DMS53 (cell line): ENCODE measurements around the gene BCAM.
"Not testable (repeated sequence)": the region's sequence is repeated elsewhere in the genome, so short reads cannot be mapped to it uniquely, and the experiment has no call there.

ENCODE experiments used
- DNase-seq: peaks from one replicate; lab custom pipeline; 2025; lab: John Stamatoyannopoulos, UW

The BCAM gene

DNA sequence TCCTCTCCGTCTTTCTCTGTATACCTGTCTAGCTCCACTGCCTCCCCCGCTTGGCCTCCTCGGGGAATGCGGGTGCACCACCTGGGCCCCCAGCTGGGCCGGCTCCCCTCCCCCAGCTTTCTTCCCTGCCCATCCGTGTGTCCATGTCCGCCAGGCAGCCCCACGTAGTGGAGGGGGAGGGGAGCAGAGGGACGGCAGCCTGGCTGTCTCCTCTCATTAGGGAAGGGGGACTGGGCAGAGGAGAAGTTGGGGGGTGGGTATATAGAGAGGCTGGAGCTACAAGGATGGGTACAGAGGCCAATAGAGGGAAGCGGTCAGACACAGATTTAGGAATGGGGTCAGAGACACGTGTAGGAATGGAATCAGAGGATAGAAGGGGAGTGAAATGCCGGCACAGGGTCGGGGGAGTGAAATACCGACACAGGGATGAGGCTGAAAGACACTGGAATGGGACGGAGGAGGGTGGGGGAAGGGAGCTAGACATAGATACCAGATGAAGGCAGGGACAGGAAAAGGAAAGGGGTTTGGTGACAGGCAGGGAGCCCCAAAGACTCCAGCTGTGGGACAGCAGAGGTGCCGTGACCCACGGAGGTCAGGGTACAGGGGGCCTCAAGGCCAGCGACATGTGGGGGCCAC is 40.0 kb downstream of the BCAM start:
- DNase-seq = no peak

DNA sequence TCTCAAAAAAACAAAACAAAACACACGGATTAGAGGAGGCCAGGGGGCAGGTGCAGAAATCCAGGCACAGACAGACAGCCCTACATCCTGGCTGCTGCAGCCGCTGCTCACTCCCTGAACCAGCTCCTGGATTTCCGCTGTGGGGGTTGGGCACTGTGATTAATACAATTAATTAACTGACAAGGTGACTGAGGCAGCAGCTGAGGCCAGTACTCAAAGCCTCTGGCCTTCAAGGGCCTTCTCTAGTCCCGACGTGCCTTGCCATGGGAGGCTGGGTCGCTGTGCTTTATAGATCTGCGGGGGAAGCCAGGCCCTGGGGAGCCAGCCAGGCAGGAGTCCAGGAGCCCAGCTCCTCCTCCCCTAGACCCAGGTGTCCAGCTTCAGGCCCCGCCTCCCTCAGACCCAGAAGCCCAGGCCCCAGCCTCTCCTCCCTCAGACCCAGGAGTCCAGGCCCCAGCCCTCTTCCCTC is 41.8 kb downstream of the BCAM start:
- DNase-seq = no peak

DNA sequence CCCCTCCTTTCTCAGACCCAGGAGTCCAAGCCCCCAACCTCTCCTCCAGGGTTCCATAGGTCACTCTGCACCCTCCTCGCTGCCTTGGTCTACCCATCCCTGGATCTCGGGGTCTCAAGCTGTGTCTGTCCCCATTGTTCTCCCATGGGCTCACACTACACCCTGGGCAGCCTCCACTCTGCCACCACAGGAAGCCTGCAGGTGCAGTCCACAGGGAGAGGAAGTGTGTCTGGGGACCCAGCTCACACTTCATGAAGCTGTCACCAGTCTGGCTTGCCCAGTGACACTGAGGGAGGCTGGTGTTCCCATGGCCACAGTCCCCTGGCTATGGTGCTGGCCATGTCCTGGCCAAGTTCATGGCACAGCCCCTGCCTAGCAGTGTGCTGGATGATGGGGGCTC is 42.5 kb downstream of the BCAM start:
- no peak for DNase-seq

DNA sequence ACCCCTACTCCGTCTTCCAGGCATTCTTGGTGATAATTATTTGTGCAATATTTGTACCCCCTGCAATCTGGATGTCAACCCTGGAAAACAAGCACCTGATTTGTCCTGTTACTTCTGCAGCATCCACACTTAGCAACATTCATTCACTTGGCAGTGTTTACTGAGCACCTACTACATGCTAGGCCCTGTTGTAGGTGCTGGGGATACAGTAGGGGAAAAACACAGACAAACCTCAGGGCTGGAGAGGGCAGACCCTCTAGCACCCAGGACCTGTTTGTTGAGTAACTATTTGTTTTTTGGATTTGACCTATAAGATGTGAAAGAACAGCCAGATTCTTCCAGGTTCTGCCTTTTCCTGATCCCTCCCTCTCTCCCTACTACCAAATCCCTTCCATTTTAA is 46.7 kb downstream of the BCAM start:
- no peak for DNase-seq

DNA sequence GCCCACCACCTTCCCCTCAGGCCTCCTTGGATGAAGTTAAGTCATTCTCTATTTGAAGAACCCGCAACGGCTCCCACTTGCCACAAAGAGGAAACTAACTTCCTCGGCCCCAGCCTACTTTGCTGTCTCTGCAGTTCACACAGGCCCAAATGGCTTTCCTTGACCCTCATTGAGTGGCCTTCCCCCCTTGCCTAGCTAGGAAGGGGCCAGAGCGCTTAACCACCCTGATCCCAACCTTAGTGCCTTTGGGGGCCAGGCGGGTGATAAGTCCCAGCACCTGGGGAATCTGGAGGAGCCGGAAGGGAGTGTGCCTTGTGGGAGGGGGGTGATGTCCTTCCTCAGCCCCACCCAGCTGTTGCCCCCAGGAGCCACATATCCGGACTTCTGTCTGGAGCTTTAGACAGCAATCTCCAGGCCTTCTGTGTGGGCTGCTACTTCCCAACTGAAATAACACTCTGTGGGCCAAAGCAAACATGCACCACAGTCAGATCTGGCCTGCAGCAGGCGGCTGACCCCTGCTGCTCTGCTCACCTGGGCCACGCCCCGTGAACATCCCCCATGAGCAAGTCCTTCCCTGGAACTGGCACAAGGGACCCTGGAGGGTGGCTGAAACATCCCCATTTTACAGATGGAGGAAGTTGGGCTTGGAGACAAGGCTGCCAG is 47.6 kb downstream of the BCAM start:
- no peak for DNase-seq

DNA sequence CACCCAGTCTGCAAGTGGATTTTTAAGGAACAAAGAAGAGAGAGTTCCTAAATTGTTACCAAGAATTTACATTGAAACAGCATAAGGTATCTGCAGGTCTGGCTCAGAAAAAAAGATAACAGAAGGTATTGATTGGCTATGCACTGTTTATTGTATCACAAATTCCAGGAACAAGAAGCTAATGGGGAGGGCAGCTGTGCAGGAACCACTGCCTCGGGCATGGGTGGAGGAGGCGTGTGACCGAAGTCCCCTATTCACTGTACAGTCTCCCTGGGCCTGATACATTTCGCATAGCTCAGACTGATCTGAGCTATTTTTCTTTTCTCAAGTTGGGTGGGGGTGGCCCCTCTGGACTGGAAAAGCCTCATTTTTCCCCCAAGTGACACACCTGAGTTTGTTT is 48.9 kb downstream of the BCAM start:
- no peak for DNase-seq

DNA sequence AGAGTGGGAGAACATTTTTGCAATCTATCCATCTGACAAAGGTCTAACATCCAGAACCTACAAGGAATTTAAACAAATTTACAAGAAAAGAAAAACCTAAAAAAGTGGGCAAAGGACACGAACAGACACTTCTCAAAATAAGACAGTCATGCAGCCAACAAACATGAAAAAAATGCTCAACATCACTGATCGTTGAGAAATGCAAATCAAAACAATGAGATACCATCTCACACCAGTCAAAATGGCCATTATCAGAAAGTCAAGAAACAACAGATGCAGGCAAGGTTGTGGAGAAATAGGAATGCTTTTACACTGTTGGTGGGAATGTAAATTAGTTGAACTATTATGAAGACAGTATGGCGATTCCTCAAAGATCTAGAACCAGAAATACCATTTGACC is 52.7 kb downstream of the BCAM start:
- not testable (repeated sequence) for DNase-seq

DNA sequence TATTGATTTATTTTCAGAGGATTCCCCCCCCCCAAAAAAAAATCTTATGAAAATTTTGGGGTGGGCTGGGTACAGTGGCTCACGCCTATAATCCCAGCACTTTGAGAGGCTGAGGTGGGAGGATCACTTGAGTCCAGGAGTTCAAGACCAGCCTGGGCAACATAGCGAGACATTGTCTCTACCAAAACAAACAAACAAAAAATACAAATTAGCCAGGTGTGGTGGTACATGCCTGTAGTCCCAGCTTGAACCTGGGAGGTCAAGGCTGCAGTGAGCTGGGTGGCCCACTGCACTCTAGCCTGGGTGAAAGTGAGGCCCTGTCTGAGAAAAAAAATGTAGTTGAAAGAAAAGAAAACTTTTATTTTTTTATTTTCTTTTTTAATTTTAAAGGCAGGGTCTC is 55.1 kb downstream of the BCAM start:
- no peak for DNase-seq

DNA sequence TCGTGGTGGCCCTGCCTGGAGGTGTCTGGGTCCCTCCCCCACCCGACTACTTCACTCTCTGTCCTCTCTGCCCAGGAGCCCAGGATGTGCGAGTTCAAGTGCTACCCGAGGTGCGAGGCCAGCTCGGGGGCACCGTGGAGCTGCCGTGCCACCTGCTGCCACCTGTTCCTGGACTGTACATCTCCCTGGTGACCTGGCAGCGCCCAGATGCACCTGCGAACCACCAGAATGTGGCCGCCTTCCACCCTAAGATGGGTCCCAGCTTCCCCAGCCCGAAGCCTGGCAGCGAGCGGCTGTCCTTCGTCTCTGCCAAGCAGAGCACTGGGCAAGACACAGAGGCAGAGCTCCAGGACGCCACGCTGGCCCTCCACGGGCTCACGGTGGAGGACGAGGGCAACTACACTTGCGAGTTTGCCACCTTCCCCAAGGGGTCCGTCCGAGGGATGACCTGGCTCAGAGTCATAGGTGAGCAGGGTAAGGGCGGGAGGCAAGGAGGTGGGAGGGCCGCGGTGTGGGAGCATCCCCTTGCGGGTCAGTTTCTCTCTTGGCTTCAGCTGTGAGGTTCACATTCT is 56.4 kb downstream of the BCAM start:
- no peak for DNase-seq

DNA sequence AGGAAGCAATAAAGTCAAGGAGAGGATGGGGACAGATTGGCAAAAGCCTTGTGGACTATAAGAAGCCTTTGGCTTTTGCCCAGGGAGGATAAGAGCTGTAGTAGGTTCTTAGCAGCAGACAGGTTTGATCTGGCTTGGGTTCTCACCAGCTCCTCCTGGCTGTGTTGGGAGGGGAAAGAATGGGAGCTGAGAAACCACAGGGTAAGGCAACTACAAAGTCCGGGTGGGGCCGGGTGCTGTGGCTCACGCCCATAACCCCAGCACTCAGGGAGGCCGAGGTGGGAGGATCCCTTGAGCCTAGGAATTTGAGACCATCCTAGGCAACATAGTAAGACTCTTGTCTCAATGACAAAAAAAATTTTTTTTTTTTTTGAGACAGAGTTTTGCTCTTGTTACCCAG is 57.8 kb downstream of the BCAM start:
- no peak for DNase-seq

DNA sequence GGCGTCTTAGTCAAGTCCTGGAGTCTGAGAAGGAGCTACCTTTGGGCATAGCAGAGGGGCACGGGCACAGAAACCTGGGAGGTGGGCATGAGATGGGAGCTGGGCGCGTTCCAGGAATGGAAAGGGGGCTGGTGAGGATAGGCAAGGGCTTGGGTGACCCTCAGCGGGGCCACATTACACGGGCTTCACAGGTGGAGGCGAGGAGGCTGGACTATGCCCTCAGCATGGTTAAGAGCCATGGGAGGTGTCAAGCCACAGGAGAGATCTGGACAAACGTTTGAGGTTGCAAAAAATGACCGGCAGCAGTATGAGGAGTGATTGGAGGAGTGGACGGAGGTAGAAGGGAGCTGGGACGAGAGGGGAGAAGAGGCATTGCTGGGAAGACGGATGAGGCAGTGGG is 58.7 kb downstream of the BCAM start:
- no peak for DNase-seq

DNA sequence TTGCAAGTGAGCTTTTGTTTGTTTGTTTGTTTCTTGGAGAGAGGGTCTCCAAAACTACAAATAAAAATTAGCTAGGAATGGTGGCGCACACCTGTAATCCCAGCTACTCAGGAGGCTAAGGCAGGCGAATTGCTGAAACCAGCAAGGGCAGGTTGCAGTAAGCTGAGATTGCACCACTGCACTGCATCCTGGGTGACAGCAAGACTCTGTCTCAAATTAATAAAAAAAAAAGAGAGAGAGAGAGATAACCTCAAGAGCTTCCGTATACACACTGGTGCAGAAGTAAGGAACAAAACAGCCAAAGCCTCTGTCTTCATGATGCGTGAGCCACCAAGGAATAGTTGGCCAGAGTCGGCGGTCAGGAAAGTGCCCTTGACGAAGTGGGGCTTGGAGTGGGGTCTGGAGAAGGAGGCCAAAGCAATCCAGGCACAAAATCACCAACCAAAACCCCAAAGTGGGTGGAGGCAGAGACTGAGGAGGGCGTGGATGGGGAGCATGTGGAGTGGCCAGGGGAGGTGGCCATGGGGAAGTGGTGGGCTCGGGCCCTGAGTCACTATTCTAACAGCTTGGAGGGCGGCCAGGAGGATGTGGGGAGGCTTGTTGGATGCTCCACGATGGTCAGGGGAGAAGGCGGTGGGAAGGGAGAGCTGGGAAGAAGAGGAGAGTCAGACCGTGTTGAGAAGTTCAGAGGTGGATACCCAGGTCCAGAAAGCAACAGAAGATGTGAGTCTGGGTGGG is 61.0 kb downstream of the BCAM start:
- DNase-seq = no peak
